Astrocyte (in vitro differentiated cells and primary cell): ENCODE measurements around the gene NAP1L4. TPM values are rescaled to one million over a fixed set of nuclear protein-coding genes. Genes with fewer than 3 reads are reported as not detected.

Experiments used
- DNase-seq: peaks from one replicate; pipeline ENCODE4 v3.0.0-alpha.2; 2010; ENCODE audit warnings: low read depth
- FAIRE-seq: peaks from 2 replicates; lab custom pipeline; 2011; peaks lifted over from hg19 to GRCh38; lab: Jason Lieb, UNC
- H2AFZ ChIP-seq: 2 replicates; pipeline ENCODE4 v1.6.0; 2012; ENCODE audit warnings: low read depth, low read length, inconsistent platforms
- H3K27ac ChIP-seq: 2 replicates; pipeline ENCODE4 v1.5.1; 2011; ENCODE audit warnings: low read depth, low read length, inconsistent platforms
- H3K27me3 ChIP-seq: 2 replicates; pipeline ENCODE4 v1.6.0; 2011; ENCODE audit warnings: low read length, inconsistent platforms; ENCODE audit not compliant: insufficient read depth
- H3K36me3 ChIP-seq: 2 replicates; pipeline ENCODE4 v1.5.1; 2011; ENCODE audit warnings: low read length, inconsistent platforms; ENCODE audit not compliant: insufficient read depth
- H3K4me1 ChIP-seq: 2 replicates; pipeline ENCODE4 v1.5.1; 2011; ENCODE audit warnings: low read length, inconsistent platforms; ENCODE audit not compliant: insufficient read depth
- H3K4me2 ChIP-seq: 2 replicates; pipeline ENCODE4 v1.6.0; 2012; ENCODE audit warnings: low read length, inconsistent platforms
- H3K4me3 ChIP-seq: 2 replicates; pipeline ENCODE4 v1.5.1; 2011; ENCODE audit warnings: low read depth, mild to moderate bottlenecking, low read length, inconsistent platforms; ENCODE audit not compliant: insufficient read depth
- H3K79me2 ChIP-seq: 2 replicates; pipeline ENCODE4 v1.6.0; 2012; ENCODE audit warnings: mild to moderate bottlenecking, low read length, inconsistent platforms; ENCODE audit not compliant: insufficient read depth
- H3K9ac ChIP-seq: 2 replicates; pipeline ENCODE4 v1.6.0; 2012; ENCODE audit warnings: mild to moderate bottlenecking, low read length, inconsistent platforms
- H3K9me3 ChIP-seq: 2 replicates; pipeline ENCODE4 v1.5.1; 2012; ENCODE audit warnings: low read depth, mild to moderate bottlenecking, low read length, inconsistent platforms; ENCODE audit not compliant: insufficient read depth
- H4K20me1 ChIP-seq: 2 replicates; pipeline ENCODE4 v1.6.0; 2012; ENCODE audit warnings: low read length, inconsistent platforms; ENCODE audit not compliant: insufficient read depth
- H3K27ac Mint-ChIP-seq: one replicate; pipeline ENCODE4 v1.8.0; 2021; ENCODE audit warnings: mild to moderate bottlenecking, mixed read lengths; ENCODE audit not compliant: unreplicated experiment
- H3K27me3 Mint-ChIP-seq: one replicate; pipeline ENCODE4 v1.8.0; 2021; ENCODE audit warnings: low read depth, mixed read lengths; ENCODE audit not compliant: unreplicated experiment
- H3K36me3 Mint-ChIP-seq: one replicate; pipeline ENCODE4 v1.8.0; 2021; ENCODE audit warnings: low read depth, mixed read lengths; ENCODE audit not compliant: unreplicated experiment
- H3K4me1 Mint-ChIP-seq: one replicate; pipeline ENCODE4 v1.8.0; 2021; ENCODE audit warnings: low read depth, mixed read lengths; ENCODE audit not compliant: unreplicated experiment
- H3K4me3 Mint-ChIP-seq: one replicate; pipeline ENCODE4 v1.8.0; 2021; ENCODE audit warnings: mild to moderate bottlenecking, moderate library complexity, mixed read lengths; ENCODE audit not compliant: unreplicated experiment
- H3K9me3 Mint-ChIP-seq: one replicate; pipeline ENCODE4 v1.8.0; 2021; ENCODE audit warnings: mild to moderate bottlenecking, mixed read lengths; ENCODE audit not compliant: unreplicated experiment
- CTCF ChIP-seq: IDR thresholded peaks from 2 replicates; pipeline ENCODE4 v1.5.1; 2011; ENCODE audit warnings: low read depth, mild to moderate bottlenecking, inconsistent platforms, low read length, moderate library complexity; ENCODE audit not compliant: insufficient read depth
- EZH2 ChIP-seq: IDR thresholded peaks from 2 replicates; pipeline ENCODE4 v1.6.1; 2012; ENCODE audit warnings: mild to moderate bottlenecking, low read length, inconsistent platforms; ENCODE audit not compliant: insufficient read depth
- total RNA-seq: library from RNA; stranded (reverse); gene quantifications from 2 replicates; pipeline ENCODE4 v1.2.1, GENCODE V29; 2021

Gene NAP1L4
- total RNA-seq, 1 donor from 2014 or later: 153 TPM

- DNase-seq: no peak
- H3K27me3 ChIP-seq: no peaks in the 10 kb centered on the region
- peaks cover 33% of the 10 kb centered on the region for H3K36me3 Mint-ChIP-seq
- H3K9me3 Mint-ChIP-seq: peaks cover 3% of the 10 kb centered on the region
- no peak overlapping the region for H3K27ac ChIP-seq
- H3K9me3 ChIP-seq: no peaks in the 10 kb centered on the region
- peaks cover 16% of the 10 kb centered on the region for H3K4me1 ChIP-seq
- no peak overlapping the region for H3K9ac ChIP-seq
- TF ChIP-seq EZH2 (no peak), CTCF (no peak)
- H3K36me3 ChIP-seq: peaks cover 61% of the 10 kb centered on the region
- H3K4me1 Mint-ChIP-seq: peaks cover 33% of the 10 kb centered on the region
- no peak overlapping the region for H3K27ac Mint-ChIP-seq
- H3K4me3 Mint-ChIP-seq: no peak overlapping the region
- peaks cover 62% of the 10 kb centered on the region for H3K79me2 ChIP-seq
- H3K4me2 ChIP-seq: no peak overlapping the region
- H3K4me3 ChIP-seq: no peak overlapping the region
- no peak for FAIRE-seq
- peaks cover 37% of the 10 kb centered on the region for H4K20me1 ChIP-seq
- no peak overlapping the region for H2AFZ ChIP-seq
- H3K27me3 Mint-ChIP-seq: no peaks in the 10 kb centered on the region
Measured at GRCh38 chr11:2958251-2958650, 33.9 kb downstream of the NAP1L4 start.

- Histone ChIP-seq H3K4me2 (no peak overlapping the region), H3K79me2 (peaks cover 43% of the 10 kb centered on the region), H3K27me3 (no peaks in the 10 kb centered on the region), H3K9me3 (no peaks in the 10 kb centered on the region), H3K4me1 (peaks cover 38% of the 10 kb centered on the region), H4K20me1 (peaks cover 22% of the 10 kb centered on the region), H3K9ac (no peak overlapping the region), H2AFZ (no peak overlapping the region), H3K4me3 (no peak overlapping the region), H3K36me3 (peaks cover 55% of the 10 kb centered on the region), H3K27ac (no peak overlapping the region)
- H3K36me3 Mint-ChIP-seq: peaks cover 22% of the 10 kb centered on the region
- TF ChIP-seq EZH2: no peak
- TF ChIP-seq CTCF: no peak
- no peak overlapping the region for H3K27ac Mint-ChIP-seq
- peaks cover 55% of the 10 kb centered on the region for H3K4me1 Mint-ChIP-seq
- DNase-seq (no peak), FAIRE-seq (no peak)
- no peak overlapping the region for H3K4me3 Mint-ChIP-seq
- H3K9me3 Mint-ChIP-seq: peaks cover under 1% of the 10 kb centered on the region
- no peaks in the 10 kb centered on the region for H3K27me3 Mint-ChIP-seq
Measured at GRCh38 chr11:2955906-2956476, 36.1 kb downstream of the NAP1L4 start.

- no peaks in the 10 kb centered on the region for H3K27me3 Mint-ChIP-seq
- H3K27ac Mint-ChIP-seq: no peak overlapping the region
- Histone ChIP-seq H3K4me3 (no peak overlapping the region), H3K9ac (no peak overlapping the region), H4K20me1 (peaks cover 12% of the 10 kb centered on the region), H3K27me3 (no peaks in the 10 kb centered on the region), H3K79me2 (peaks cover 43% of the 10 kb centered on the region), H2AFZ (no peak overlapping the region), H3K4me2 (peak overlapping the region; percentile 2), H3K9me3 (no peaks in the 10 kb centered on the region), H3K36me3 (peaks cover 62% of the 10 kb centered on the region), H3K4me1 (peaks cover 44% of the 10 kb centered on the region), H3K27ac (peak overlapping the region; percentile 3)
- peaks cover 63% of the 10 kb centered on the region for H3K4me1 Mint-ChIP-seq
- peak overlapping the region; percentile 16 for H3K4me3 Mint-ChIP-seq
- TF ChIP-seq CTCF (no peak), EZH2 (no peak)
- no peaks in the 10 kb centered on the region for H3K9me3 Mint-ChIP-seq
- H3K36me3 Mint-ChIP-seq: peaks cover 23% of the 10 kb centered on the region
- DNase-seq: no peak
- no peak for FAIRE-seq
Measured at GRCh38 chr11:2954263-2954662, 37.9 kb downstream of the NAP1L4 start.
